ENCODE results near the gene TMED4. TPM values are rescaled to one million over a fixed set of nuclear protein-coding genes. Genes with fewer than 3 reads are reported as not detected.

Gene TMED4
- total and polyA plus RNA-seq, 2 of the 13 experiments (the other 11 are each of a cell fraction or from before 2014, with no cell fraction given): 81.4 to 109 TPM

- TF ChIP-seq ZNF660 (CRISPR knock-in tag; IDR thresholded peaks at IDR 0.05; ENCODE audit: borderline replicate concordance, low read depth) (no peak), SMYD3 (CRISPR knock-in tag; IDR thresholded peaks at IDR 0.05) (0 out of 2 replicates have a peak, but pooled peaks have one; percentile 50), ZSCAN25 (CRISPR knock-in tag; IDR thresholded peaks at IDR 0.05) (no peak), PHF8 (CRISPR knock-in tag; IDR thresholded peaks at IDR 0.05) (peak; percentile 36; the same call in 1 of the 2 replicates), NRL (CRISPR knock-in tag; IDR thresholded peaks at IDR 0.05; ENCODE audit: borderline replicate concordance) (no peak; the same call in 1 of the 2 replicates), ZBED4 (CRISPR knock-in tag; IDR thresholded peaks at IDR 0.05; ENCODE audit: borderline replicate concordance) (no peak), IKZF5 (CRISPR knock-in tag; IDR thresholded peaks at IDR 0.05) (peak; percentile 49; the same call in 1 of the 2 replicates), ATF6 (CRISPR knock-in tag; conservative IDR thresholded peaks at IDR 0.05) (no peak), ZBTB20 (CRISPR knock-in tag; IDR thresholded peaks at IDR 0.05; ENCODE audit: borderline replicate concordance, low read depth) (no peak), FOXK2 (IDR thresholded peaks at IDR 0.05) (no peak), ZNF280B (CRISPR knock-in tag; IDR thresholded peaks at IDR 0.05; ENCODE audit: borderline replicate concordance) (no peak), ZFP82 (CRISPR knock-in tag; IDR thresholded peaks at IDR 0.05; ENCODE audit: borderline replicate concordance) (no peak), MTA1 (CRISPR knock-in tag; IDR thresholded peaks at IDR 0.05; ENCODE audit: borderline replicate concordance) (peak; percentile 64; the same call in 1 of the 2 replicates), ZNF343 (CRISPR knock-in tag; IDR thresholded peaks at IDR 0.05) (no peak), STAT5B (CRISPR knock-in tag; IDR thresholded peaks at IDR 0.05) (no peak), HNRNPK (IDR thresholded peaks at IDR 0.05; ENCODE audit: low read depth, low read length, poor library complexity, severe bottlenecking) (no peak), GZF1 (CRISPR knock-in tag; IDR thresholded peaks at IDR 0.05) (no peak), KDM2A (CRISPR knock-in tag; IDR thresholded peaks at IDR 0.05; ENCODE audit: borderline replicate concordance, low read depth) (peak; percentile 78), ZNF20 (CRISPR knock-in tag; IDR thresholded peaks at IDR 0.05) (no peak), ZNF367 (CRISPR knock-in tag; IDR thresholded peaks at IDR 0.05; ENCODE audit: borderline replicate concordance) (no peak), CREB1 (IDR thresholded peaks at IDR 0.05) (no peak), CREB1 (CRISPR knock-in tag; IDR thresholded peaks at IDR 0.05) (no peak)
These were observed 19.9 kb downstream of the TMED4 start (continued) for GRCh38 chr7:44561962-44562621.
